IPS-18c (cell line): ENCODE measurements around the gene FMO4.
"Not testable (repeated sequence)": the region's sequence is repeated elsewhere in the genome, so short reads cannot be mapped to it uniquely, and the experiment has no call there.

Source experiments
- H3K4me3 ChIP-seq: 2 replicates; pipeline ENCODE4 v1.7.0; 2013; ENCODE audit warnings: low read depth, mild to moderate bottlenecking, low read length, moderate library complexity; ENCODE audit not compliant: insufficient read depth
- H3K9me3 ChIP-seq: one replicate; pipeline ENCODE4 v1.6.1; 2013; ENCODE audit warnings: mild to moderate bottlenecking, low read length, moderate library complexity; ENCODE audit not compliant: control insufficient read depth, insufficient read depth

FMO4 gene

DNA sequence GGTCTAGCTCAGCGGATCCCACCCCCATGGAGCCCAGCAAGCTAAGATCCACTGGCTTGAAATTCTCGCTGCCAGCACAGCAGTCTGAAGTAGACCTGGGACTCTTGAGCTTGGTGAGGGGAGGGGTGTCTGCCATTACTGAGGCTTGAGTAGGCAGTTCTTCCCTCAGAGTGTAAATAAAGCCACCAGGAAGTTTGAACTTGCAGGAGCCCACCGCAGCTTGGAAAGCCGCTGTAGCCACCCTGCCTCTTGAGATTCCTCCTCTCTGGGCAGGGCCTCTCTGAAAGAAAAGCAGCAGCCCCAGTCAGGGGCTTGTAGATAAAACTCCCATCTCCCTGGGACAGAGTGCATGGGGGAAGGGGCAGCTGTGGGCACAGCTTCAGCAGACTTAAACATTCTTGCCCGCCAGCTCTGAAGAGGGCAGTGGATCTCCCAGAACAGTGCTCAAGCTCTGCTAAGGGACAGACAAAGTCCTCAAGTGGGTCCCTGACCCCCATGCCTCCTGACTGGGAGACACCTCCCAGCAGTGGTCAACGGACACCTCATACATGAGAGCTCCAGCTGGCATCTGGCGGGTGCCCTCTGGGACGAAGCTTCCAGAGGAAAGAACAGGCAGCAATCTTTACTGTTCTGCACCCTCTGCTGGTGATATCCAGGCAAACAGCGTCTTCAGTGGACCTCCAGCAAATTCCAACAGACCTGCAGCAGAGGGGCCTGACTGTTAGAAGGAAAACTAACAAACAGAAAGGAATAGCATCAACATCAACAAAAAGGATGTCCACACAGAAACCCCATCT, 45.9 kb downstream of the FMO4 start:
- H3K4me3 ChIP-seq, H3K9me3 ChIP-seq: not testable (repeated sequence)

DNA sequence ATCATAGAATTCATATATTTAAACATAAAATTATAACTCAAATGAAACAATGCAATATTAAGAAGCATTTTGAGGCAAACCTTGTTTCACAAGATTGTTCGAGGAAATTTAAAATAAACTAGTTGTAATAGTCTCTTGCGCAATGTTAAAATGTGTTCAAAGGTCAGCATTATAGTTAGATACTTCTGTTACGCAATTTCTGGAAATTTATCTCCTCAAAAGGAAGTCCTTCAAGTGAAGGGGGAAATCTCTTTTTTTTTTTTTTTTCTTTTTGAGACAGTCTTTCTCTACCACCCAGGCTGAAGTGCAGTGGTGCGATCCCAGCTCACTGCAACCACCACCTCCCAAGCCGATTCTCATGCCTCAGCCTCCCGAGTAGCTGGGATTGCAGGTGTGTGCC, 52.1 kb downstream of the FMO4 start:
- Histone ChIP-seq H3K9me3 (no peaks in the 10 kb centered on the region), H3K4me3 (no peak overlapping the region)

DNA sequence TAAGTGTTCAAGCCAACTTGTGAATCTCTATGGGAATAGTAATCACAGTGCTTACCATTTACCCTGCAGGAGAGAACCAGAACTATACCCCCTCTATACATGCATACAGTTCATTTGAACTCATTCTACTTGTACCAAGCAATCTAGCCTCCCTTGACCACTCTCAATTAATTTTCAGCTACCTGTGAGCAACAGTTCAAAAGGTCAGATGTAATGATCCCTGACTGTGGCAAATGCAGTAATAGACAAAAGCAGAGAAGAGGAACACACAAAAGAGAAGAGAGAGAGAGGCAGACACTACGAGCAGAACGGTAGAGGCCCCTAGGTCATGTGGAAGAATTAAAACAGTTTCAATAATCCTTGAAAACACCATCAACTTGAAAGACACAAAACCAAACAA, 52.8 kb downstream of the FMO4 start:
- H3K9me3 ChIP-seq = no peaks in the 10 kb centered on the region
- H3K4me3 ChIP-seq = no peak overlapping the region

DNA sequence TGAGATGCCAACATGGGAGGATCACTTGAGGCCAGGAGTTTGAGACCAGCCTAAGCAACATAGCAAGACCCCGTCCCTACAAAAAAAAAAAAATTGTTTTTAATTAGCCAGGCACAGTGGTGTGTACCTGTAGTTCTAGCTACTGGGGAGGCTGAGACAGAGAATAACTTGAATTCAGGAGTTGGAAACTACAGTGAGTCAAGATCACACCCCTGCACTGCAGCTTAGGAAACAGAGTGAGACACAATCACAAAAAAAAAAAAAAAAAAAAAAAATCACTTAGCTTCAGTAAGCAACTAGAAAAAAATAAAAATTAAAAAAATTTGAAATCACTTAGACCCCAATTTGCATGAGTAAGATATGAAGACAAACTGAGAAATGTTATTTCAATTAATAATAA, 53.5 kb downstream of the FMO4 start:
- no peak overlapping the region for H3K4me3 ChIP-seq
- no peaks in the 10 kb centered on the region for H3K9me3 ChIP-seq

DNA sequence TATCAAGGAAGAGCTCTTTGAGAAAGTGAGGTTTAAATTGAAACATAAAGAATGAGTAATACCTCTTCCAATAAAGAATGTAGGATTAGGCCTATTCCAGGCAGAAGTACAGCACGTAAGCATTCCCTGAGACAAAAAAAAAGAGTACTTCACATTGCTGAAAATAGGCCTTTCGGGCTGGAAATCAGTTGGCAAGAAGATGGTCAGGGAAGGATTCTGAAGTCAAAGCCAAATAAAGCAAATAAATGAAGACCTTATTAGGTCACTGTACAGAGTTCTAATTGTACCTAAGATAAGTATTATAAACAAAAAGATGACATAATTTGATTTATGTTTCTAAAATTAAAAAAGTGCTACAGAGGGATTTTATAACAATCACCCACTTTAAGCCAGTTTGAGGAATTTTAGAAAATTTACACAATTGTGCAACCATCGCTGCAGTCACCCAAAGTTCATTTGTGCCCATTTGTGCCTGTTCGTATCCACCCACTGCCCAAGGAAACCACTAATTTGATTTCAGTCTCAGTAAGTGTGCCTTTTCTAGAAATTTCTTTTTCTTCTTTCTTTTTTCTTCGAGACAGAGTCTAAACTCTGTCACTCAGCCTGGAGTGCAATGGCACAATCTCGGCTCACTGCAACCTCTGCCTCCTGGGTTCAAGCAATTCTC, 58.6 kb downstream of the FMO4 start:
- H3K9me3 ChIP-seq = no peaks in the 10 kb centered on the region
- H3K4me3 ChIP-seq = no peak overlapping the region

DNA sequence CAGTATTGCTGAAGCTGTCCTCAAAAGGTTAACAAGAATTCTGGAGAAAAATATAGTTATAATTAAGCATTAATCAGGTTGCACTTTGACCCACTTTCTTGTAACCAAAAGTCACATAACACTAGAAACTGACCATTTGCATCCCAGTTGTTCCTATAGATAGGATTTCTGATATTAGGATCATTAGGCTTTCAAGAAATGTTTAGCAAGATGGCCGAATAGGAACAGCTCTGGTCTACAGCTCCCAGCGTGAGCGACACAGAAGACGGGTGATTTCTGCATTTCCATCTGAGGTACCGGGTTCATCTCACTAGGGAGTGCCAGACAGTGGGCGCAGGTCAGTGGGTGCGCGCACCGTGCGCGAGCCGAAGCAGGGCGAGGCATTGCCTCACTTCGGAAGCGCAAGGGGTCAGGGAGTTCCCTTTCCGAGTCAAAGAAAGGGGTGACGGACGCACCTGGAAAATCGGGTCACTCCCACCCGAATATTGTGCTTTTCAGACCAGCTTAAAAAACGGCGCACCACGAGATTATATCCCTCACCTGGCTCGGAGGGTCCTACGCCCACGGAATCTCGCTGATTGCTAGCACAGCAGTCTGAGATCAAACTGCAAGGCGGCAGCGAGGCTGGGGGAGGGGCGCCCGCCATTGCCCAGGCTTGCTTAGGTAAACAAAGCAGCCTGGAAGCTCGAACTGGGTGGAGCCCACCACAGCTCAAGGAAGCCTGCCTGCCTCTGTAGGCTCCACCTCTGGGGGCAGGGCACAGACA, 59.6 kb downstream of the FMO4 start:
- H3K9me3 ChIP-seq, H3K4me3 ChIP-seq: not testable (repeated sequence)

DNA sequence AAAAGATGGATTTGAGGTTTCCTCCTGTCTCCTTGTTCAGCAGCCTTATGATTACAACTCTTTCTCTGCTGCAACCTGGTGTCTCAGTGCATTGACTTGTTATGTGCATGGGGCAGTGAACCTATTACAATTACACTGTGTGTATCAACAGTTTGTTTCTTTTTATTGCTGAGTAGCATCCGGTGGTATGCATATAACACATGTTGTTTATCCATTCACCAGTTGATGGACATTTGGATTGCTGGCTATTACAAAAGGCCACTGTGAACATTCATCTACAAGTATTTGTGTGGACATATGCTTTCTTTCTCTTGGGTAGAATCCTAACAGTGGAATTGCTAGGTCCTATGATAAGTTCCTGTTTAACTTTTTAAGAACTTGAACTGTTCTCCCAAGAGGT, 65.9 kb downstream of the FMO4 start:
- peaks cover 4% of the 10 kb centered on the region for H3K9me3 ChIP-seq

DNA sequence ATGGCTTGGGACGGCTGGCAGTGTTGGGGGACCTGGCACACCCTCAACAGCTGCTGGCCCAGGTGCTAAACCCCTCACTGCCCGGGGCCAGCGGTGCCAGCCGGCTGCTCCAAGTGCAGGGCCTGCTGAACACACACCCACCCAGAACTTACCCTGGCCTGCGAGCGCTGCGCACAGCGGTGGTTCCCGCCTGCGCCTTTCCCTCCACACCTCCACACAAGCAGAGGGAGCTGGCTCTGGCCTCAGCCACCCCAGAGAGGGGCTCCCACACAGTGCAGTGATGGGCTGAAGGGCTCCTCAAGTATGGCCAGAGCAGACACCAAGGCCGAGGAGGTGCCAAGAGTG, 67.9 kb downstream of the FMO4 start:
- Histone ChIP-seq H3K9me3 (peaks cover 4% of the 10 kb centered on the region), H3K4me3 (no peak overlapping the region)

More for the DNA sequence above, 65.9 kb downstream of the FMO4 start:
- no peak overlapping the region for H3K4me3 ChIP-seq

DNA sequence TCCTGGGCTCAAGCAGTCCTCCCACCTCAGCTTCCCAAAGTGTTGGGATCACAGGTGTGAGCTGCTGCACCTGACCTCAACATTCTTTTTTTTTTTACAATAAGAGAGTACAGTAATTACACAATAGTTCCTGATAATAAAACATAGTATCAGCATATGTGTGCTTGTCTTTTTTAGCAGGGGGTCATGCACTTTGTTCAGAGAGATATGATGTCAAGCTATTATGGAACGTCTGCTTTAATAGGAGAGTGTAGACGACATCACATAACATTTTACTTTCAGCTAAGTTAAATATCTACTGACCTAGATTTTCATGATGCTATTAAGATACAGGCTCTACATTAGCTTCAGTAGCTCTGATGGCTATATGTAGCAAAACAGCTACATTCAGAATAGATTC, 70.5 kb downstream of the FMO4 start:
- H3K4me3 ChIP-seq = no peak overlapping the region

DNA sequence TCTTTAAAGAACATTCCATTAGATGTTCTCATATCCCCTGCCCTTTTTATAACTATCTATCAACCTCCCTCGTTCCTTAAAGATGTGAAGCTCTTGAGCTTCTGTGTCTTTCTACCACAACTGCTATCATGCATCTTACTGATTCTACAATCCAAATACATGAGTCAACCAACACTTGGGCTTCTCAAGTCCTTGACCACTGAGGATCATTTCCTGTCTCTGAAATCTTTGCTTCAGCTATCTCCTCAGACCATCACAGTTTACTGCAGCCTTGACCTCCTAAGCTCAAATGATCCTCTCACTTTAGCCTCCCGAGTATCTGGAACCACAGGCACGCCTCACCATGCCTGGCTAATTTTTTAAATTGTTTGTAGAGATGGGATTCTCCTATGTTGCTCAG, 75.2 kb downstream of the FMO4 start:
- H3K9me3 ChIP-seq = no peaks in the 10 kb centered on the region
- no peak overlapping the region for H3K4me3 ChIP-seq

More for the DNA sequence above, 70.5 kb downstream of the FMO4 start:
- peaks cover 4% of the 10 kb centered on the region for H3K9me3 ChIP-seq

DNA sequence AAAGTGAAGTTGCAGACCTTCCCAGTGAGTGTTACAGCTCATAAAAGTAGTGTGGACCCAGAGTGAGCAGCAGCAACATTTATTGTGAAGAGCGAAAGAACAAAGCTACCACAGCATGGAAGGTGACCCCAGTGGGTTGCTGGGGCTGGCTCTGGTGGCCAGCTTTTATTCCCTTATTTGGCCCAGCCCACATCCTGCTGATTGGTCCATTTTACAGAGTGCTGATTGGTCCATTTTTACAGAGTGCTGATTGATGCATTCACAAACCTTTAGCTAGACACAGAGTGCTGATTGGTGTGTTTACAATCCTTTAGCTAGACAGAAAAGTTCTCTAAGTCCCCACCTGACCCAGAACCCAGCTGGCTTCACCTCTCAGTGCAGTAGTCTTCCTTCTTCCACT, 76.8 kb downstream of the FMO4 start:
- not testable (repeated sequence) for H3K9me3 ChIP-seq, H3K4me3 ChIP-seq
